Stimulated activated naive CD8-positive, alpha-beta T cell treated with anti-CD3 and anti-CD28 coated beads, Interleukin-15, amount 100 ng/mL, for 72 hours (primary cell): Measurements from ENCODE around the gene IL1RAPL1.
"Not testable (repeated sequence)": the region's sequence is repeated elsewhere in the genome, so short reads cannot be mapped to it uniquely, and the experiment has no call there.

Experiments
- ATAC-seq: fragments of 150-1000 bp; cut with Tn5 transposase; 2 replicates; pipeline ENCODE4 v1.10.0; 2021; ENCODE audit warnings: mild to moderate bottlenecking, moderate library complexity
- DNase-seq, 2 donors: peaks; one replicate each; pipeline ENCODE4 v3.0.0; 2021 to 2022
- H3K27ac Mint-ChIP-seq, 2 donors: one replicate each; pipeline ENCODE4 v1.8.0; 2022; ENCODE audit warnings: mild to moderate bottlenecking in 2 of 2, mixed read lengths in 2 of 2, moderate library complexity in 2 of 2
- H3K27me3 Mint-ChIP-seq: one replicate; pipeline ENCODE4 v1.8.0; 2022; ENCODE audit warnings: mixed read lengths
- H3K4me1 Mint-ChIP-seq: one replicate; pipeline ENCODE4 v1.8.0; 2022; ENCODE audit warnings: mild to moderate bottlenecking, mixed read lengths
- H3K4me3 Mint-ChIP-seq, 2 donors: one replicate each; pipeline ENCODE4 v1.8.0; 2022; ENCODE audit warnings: mild to moderate bottlenecking in 2 of 2, mixed read lengths in 2 of 2, moderate library complexity in 1 of 2
- H3K9me3 Mint-ChIP-seq, 2 donors: one replicate each; pipeline ENCODE4 v1.8.0; 2022; ENCODE audit warnings: mixed read lengths in 2 of 2

IL1RAPL1 gene

DNA sequence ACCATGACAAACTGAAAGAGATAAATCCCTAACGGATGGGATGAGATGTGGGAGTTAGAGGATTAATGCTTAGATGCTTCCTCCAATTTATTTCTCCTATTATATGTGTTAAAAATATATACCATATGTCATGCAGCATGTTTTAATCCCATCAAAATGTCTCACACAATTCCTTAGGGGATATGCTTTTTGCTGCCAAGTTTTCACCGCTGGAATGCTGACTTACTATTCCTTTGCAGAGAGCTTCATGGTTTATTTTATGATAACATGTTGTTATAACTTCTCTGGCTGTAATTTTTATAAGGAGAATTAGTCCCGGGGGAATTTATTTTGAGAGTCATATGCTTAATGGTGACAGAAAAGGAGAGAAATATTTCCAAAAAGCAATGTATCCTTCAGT, 670.3 kb downstream of the IL1RAPL1 start:
- Mint-ChIP-seq H3K4me1 (no peaks in the 10 kb centered on the region), H3K4me3 (no peak overlapping the region), H3K9me3 (no peaks in the 10 kb centered on the region), H3K27me3 (no peaks in the 10 kb centered on the region), H3K27ac (no peak overlapping the region)
- ATAC-seq: no peak
- no peak for DNase-seq

DNA sequence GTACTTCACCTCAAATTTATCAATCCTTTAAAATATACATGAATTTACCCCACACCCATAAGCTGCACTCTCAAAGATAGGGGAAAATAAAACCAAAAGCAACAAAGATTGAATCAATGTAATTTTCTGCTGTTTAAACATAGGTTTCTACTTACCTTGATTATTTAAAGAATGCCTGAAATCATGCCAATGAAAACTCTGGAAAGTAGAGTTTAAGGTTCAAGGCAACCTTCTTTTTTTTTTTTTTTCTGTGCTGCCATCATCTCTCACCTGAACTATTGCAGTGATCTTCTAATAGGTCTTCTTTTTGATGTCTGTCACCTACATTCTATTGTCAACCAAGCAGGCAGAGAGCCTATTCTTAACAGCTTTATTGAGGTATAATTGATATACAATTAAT, 682.1 kb downstream of the IL1RAPL1 start:
- Mint-ChIP-seq H3K4me3 (no peak overlapping the region), H3K27me3 (no peaks in the 10 kb centered on the region), H3K27ac (no peak overlapping the region), H3K4me1 (no peaks in the 10 kb centered on the region), H3K9me3 (peaks cover 0 to 15% of the 10 kb centered on the region in 2 donors)
- DNase-seq: no peak
- ATAC-seq: no peak

DNA sequence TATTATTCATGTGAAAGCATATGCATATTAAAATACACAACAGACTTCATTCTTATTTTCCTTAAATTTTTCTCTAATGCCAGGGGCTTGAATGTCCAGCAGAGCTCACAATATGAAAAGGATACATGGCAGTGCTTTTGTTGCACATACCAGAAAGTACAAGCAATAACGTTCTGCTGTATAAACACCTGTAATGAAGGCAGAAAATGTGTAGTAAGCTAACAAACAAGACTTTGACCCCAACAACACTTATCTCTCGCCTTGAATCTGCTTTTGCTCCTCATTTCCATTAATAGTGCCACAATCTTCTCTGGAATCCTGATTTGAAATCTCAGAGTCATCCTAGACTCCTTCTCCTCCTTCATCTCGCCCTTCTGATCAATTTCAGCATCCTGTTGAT, 687.3 kb downstream of the IL1RAPL1 start:
- Mint-ChIP-seq H3K27ac (no peak overlapping the region), H3K4me3 (no peak overlapping the region)
- no peak for ATAC-seq

DNA sequence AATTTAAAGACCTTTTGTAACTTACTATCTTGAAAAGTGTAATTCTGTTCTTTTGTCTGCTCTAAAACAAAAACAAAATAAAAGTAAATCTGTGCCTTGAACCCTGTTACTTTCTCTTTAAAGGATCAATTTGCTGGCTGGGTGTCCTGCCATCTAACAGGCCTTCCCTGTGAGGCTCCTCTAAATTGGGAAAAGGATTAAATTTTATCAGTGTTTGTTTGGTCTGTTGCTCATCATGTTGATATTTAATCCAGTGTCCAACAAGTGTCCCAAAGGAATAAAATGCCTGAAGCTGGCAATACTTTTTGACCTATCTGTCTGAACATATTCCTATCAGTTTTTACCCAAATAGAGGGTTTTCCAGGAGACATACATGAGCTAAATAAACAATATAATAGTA, 688.7 kb downstream of the IL1RAPL1 start:
- H3K4me3 Mint-ChIP-seq: no peak overlapping the region
- no peaks in the 10 kb centered on the region for H3K4me1 Mint-ChIP-seq
- ATAC-seq (no peak), DNase-seq (no peak)
- no peaks in the 10 kb centered on the region for H3K27me3 Mint-ChIP-seq
- no peak overlapping the region for H3K27ac Mint-ChIP-seq
- peaks cover 0 to 7% of the 10 kb centered on the region in 2 donors for H3K9me3 Mint-ChIP-seq

More for the DNA sequence above, 687.3 kb downstream of the IL1RAPL1 start:
- Mint-ChIP-seq H3K4me1 (no peaks in the 10 kb centered on the region), H3K9me3 (peaks cover 0 to 7% of the 10 kb centered on the region in 2 donors), H3K27me3 (no peaks in the 10 kb centered on the region)
- no peak for DNase-seq

DNA sequence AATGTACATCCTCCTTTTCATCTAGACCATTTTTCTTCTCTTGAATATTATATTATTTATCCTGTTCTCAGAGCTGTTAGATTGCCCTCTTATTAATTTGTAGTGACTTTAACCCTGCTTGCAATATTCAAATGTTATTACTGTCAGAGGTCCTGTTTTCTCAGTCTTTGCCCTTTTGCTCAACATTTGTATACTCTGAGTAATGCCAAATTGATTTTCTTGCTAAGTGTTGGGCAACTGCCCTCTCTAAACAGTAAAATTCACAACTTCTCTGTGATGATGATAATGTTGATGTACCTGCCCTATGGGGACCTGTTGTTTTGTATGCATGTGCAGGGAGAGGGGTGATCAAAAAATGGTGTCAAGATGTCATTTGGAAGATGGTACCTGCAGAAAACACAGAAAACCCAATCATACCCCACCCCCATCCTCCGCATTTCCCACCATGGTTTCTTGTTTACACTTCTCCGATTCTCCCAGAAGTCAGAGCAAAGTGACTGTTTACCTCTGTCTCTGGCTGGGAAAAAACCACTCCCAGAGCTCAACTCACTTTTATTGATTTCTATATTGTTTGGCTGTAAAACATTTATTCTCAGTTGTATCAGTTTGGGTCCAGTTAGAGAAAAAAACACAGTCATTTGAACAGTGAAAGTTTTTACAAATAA, 694.0 kb downstream of the IL1RAPL1 start:
- Mint-ChIP-seq H3K27me3 (no peaks in the 10 kb centered on the region), H3K9me3 (no peaks in the 10 kb centered on the region), H3K4me3 (no peak overlapping the region), H3K27ac (no peak overlapping the region), H3K4me1 (no peaks in the 10 kb centered on the region)
- ATAC-seq (no peak), DNase-seq (no peak)

DNA sequence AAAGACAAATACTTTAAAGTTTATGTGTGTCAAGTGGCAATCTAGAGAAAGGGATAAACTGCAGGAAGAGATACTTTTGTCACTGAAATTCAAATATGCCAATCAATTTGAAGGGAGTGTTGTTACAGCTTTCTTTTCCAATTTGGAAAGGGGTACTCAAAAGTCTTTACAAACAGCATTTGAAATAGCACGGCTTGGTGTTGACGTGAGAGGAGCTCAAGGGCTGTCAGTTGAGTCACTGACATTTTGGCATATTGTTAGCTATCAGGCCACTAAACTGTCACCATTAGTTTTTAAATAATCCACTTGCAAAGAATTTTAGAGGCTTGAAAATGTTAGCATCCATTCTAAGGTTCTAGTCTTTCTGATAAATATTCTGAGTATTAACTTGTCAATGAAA, 698.4 kb downstream of the IL1RAPL1 start:
- H3K9me3 Mint-ChIP-seq: no peaks in the 10 kb centered on the region
- no peak overlapping the region for H3K27ac Mint-ChIP-seq
- no peaks in the 10 kb centered on the region for H3K4me1 Mint-ChIP-seq
- DNase-seq (no peak), ATAC-seq (no peak)
- H3K4me3 Mint-ChIP-seq: no peak overlapping the region
- no peaks in the 10 kb centered on the region for H3K27me3 Mint-ChIP-seq

DNA sequence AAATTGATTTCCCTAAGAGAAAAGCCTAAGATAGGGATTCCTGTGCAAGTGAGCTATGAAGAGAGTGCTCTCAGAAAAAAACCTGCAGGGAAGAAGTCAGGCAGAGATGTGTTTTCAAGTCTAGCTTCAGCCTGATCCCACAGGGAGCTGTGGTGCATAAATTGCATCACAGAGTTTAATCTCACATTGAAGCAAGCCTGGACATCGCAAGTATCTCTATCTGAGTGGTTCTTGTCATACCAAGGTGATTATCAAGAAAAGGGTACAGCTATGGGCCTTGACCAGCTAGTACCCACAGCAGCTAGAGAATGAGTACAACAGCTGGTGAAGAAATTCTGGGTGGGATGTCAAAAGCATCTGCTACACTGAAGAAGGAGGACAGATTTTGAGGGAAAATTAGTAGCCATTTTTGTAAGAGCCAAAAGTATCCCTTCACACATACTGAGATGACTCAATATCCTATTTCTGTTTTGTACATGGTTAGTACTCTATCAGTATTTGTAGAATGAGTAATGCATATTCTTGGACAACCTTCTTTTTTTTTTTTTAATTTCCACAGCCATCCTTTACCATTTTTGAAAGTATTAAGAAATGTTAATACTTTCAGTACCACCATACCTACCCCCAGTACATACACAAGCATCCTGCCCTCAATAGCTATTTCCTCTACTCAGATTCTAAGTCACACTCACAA, 708.9 kb downstream of the IL1RAPL1 start:
- DNase-seq (no peak), ATAC-seq (no peak)
- no peak overlapping the region for H3K4me3 Mint-ChIP-seq
- no peaks in the 10 kb centered on the region for H3K27me3 Mint-ChIP-seq
- no peaks in the 10 kb centered on the region for H3K9me3 Mint-ChIP-seq
- no peaks in the 10 kb centered on the region for H3K4me1 Mint-ChIP-seq
- H3K27ac Mint-ChIP-seq: no peak overlapping the region

DNA sequence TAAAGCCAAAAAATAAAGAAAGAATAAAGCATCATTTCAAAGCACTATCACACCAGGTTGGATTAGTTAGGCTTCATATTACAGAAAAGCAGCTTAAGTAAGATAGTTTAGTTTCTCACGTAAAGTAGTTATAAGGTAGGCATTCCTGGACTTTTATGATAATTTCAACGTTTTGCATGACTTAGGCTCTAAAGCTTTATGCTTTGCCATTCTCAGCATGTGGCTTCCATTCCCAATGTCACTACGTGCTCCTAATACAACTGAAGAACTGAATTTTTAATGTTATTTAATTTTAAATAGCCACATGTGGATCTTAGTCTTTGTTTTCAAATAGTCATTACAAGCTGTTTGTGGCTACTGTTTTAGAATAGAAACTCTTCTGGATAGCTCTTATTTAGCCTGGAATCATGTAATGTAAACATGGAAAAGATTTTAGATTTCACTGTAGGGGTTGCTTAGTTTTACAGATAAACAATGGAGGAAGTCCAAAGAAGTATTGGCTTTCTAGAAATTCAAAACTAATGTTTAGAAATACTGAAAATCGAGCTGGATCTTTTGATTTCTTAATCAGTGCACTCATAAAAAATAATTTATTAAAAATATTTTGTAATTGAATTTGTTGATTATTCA, 710.0 kb downstream of the IL1RAPL1 start:
- DNase-seq: no peak
- Mint-ChIP-seq H3K4me1 (no peaks in the 10 kb centered on the region), H3K27me3 (no peaks in the 10 kb centered on the region), H3K27ac (no peak overlapping the region), H3K9me3 (no peaks in the 10 kb centered on the region), H3K4me3 (no peak overlapping the region)
- ATAC-seq: no peak

DNA sequence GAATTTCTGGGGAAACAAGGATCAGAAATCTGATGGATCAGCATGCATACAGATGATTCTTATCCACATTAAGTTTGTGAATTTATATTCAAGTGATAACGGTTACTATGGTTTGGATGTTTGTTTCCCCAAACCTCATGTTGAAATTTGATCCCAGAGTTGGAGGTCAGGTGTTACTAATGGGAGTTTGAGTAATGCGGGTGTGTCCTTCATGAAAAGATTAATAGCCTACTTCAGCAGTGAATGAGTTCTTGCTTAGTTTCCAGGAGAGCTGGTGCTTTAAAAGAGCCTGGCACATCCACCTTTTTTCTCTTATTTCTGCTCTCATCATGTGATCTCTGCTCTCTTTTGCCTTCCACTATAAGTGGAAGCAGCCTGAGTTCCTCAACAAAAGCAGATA, 712.4 kb downstream of the IL1RAPL1 start:
- Mint-ChIP-seq H3K9me3 (no peaks in the 10 kb centered on the region), H3K27me3 (no peaks in the 10 kb centered on the region), H3K4me3 (no peak overlapping the region), H3K27ac (no peak overlapping the region), H3K4me1 (no peaks in the 10 kb centered on the region)
- no peak for ATAC-seq
- DNase-seq: no peak

DNA sequence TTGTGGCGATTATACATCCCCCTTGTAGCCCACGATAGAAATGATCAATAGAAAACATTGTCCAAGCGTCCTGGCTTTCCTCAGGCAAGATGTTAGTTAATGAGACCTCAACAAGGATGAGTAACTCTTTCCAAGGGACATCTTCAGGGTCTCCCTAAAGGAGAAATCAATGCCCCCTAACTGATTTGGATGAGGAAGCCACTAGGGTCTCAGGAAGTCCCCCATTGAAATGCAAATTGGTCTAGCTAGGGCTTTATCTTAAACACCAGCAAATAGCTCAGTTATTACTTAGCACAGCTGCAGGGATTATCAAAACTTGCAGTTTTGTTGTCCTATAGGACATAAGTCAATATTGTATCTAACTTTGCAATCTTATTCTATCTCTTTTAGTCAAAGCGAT, 721.5 kb downstream of the IL1RAPL1 start:
- Mint-ChIP-seq H3K4me3 (no peak overlapping the region), H3K9me3 (no peaks in the 10 kb centered on the region), H3K27me3 (no peaks in the 10 kb centered on the region), H3K27ac (no peak overlapping the region), H3K4me1 (no peaks in the 10 kb centered on the region)
- DNase-seq (no peak), ATAC-seq (no peak)

DNA sequence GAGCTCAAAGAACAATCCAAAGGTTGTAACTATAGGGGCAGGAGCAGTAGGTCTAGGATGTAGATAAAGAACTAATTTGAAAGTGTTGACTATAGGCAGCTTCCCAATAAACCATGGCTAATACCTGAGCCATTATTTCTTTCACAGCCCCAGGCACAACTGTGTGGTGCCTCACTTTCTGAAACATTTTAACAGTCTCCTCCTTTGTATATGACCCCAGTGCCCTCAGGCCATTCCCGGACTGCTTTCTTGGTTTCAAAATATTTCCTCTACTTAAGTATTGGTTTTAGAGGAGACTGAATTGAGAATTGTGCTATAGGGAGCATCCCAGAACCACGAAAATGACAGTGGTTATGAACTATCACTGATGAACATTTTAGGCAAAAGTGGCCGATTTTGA, 728.7 kb downstream of the IL1RAPL1 start:
- Mint-ChIP-seq H3K4me3 (no peak overlapping the region), H3K27me3 (no peaks in the 10 kb centered on the region), H3K4me1 (no peaks in the 10 kb centered on the region), H3K9me3 (no peaks in the 10 kb centered on the region), H3K27ac (no peak overlapping the region)
- ATAC-seq: no peak
- DNase-seq: no peak

DNA sequence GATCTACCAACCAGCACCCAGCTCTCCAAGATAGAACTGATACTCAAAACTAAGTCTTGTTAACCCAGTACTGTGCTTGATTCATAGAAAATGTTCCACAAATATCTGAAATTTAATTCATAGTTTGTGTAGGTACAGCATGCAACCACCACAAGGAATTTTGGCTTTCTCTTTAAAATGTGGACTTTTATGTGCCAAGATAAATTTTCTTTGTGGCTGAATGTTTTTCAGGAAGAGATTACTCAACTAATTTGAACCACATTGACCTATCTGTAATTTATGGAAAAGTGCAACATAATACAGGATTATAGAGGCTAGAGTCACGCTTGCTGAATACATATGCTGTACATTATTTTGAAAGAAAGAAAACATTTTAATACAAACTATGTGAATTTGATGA, 730.8 kb downstream of the IL1RAPL1 start:
- no peak for ATAC-seq
- Mint-ChIP-seq H3K4me1 (no peaks in the 10 kb centered on the region), H3K4me3 (no peak overlapping the region), H3K27ac (no peak overlapping the region), H3K9me3 (peaks cover 0 to 4% of the 10 kb centered on the region in 2 donors), H3K27me3 (no peaks in the 10 kb centered on the region)
- no peak for DNase-seq

DNA sequence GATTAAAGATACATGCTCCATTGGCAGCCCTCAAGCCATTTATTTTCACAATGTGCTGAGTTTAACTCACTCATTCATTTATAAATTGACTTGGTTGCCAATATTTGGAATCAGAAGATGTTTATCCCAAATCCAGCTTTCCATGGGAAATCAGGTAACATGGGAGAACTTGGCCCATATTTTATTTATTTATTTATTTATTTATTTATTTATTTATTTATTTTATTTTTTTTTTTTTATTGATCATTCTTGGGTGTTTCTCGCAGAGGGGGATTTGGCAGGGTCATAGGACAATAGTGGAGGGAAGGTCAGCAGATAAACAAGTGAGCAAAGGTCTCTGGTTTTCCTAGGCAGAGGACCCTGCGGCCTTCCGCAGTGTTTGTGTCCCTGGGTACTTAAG, 745.2 kb downstream of the IL1RAPL1 start:
- not testable (repeated sequence) for H3K9me3 Mint-ChIP-seq, H3K27ac Mint-ChIP-seq, H3K27me3 Mint-ChIP-seq, H3K4me1 Mint-ChIP-seq, H3K4me3 Mint-ChIP-seq, ATAC-seq, DNase-seq

DNA sequence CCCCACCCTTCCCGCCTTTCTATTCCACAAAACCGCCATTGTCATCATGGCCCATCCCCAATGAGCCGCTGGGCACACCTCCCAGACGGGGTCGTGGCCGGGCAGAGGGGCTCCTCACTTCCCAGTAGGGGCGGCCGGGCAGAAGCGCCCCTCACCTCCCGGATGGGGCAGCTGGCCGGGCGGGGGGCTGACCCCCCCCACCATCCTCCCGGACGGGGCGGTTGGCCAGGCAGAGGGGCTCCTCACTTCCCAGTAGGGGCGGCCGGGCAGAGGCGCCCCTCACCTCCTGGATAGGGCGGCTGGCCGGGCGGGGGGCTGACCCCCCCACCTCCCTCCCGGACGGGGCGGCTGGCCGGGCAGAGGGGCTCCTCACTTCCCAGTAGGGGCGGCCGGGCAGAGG, 745.8 kb downstream of the IL1RAPL1 start:
- DNase-seq, H3K4me3 Mint-ChIP-seq, H3K4me1 Mint-ChIP-seq, H3K9me3 Mint-ChIP-seq, ATAC-seq, H3K27me3 Mint-ChIP-seq, H3K27ac Mint-ChIP-seq: not testable (repeated sequence)

DNA sequence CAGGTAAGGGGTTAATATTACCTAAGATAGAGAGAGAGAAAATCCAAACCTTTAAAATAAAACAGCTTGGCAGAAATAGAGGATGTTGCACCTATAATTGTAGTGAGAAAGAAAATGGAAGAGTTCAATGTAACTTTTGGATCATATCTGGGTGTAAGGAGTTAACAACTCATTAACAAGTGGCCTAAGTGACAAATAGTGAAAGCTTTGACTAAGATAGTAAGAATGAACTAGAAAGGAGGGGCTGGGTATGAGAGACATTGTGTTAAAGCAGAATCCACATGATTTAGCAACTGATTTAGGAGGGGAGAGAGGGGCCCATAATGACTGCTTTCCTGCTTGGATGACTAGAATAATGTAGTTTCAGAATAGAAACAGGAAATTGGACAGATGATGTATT, 761.0 kb downstream of the IL1RAPL1 start:
- no peak overlapping the region for H3K27ac Mint-ChIP-seq
- no peaks in the 10 kb centered on the region for H3K9me3 Mint-ChIP-seq
- no peak for ATAC-seq
- H3K27me3 Mint-ChIP-seq: no peaks in the 10 kb centered on the region
- no peak for DNase-seq
- H3K4me1 Mint-ChIP-seq: no peaks in the 10 kb centered on the region
- H3K4me3 Mint-ChIP-seq: no peak overlapping the region

DNA sequence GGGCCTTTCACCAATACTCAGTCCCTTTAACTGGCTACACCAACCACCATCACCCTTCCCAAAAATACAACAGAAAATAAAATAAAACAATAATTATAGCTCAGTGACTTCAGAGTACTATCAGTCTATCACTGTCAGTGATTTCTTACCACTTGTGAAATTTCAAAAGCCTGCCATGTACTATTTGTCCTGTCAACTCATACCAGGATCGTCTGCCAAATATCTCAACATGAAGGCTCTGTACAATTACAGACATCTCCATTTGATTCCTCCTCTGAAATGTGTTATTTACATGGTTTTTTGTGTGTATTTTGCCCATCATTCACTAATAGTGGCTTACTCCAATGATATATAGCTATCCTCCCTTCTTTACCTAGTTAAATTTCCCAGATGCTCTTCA, 772.0 kb downstream of the IL1RAPL1 start:
- no peak for DNase-seq
- no peak for ATAC-seq
- Mint-ChIP-seq H3K27me3 (no peaks in the 10 kb centered on the region), H3K4me3 (no peak overlapping the region), H3K9me3 (no peaks in the 10 kb centered on the region), H3K4me1 (no peaks in the 10 kb centered on the region), H3K27ac (no peak overlapping the region)
